Measurements from ENCODE around the gene MAN1C1.

The MAN1C1 gene

DNA sequence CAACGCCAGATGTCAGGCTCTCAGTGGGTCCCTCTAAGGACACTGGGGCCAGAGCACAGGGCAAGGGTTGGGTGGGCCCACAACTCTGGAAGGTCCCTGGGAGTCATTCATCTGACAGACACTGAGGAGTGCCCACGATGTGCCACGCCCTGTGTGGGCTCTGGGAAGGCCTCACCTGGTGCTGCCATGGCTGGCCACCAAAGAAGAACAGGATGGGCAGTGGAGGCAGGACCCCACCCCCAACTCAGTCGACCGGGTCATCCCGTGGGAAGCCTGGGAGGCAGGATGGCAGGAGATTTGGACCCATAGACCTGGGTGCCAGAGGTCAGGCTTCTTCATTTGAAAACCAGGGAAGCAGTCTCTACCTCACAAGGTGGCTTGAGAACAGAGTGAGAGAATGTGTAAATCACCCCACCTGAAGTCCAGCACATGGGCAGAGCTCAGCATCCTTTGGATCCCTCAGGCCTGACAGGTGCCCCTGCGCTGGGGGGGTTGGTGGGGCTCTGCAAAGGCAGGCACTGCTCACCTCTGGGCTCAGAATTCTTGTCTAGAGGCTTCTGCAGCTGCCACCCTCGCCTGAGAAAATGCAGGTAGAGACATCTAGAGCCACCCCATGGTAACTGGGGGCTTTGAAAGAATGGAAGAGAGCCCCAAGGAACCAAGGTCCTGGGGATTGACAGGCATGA, 182.2 kb downstream of the MAN1C1 start:
- H3K36me3 ChIP-seq (ENCODE audit: insufficient read depth, low read length) = no peaks in the 10 kb centered on the region
- no peak overlapping the region for H3K9ac ChIP-seq (ENCODE audit: low read depth, low read length)
- H3K27me3 ChIP-seq (ENCODE audit: insufficient read depth, low read length) = peaks cover 5% of the 10 kb centered on the region; the same call in 1 of the 2 replicates
- H3K4me3 ChIP-seq (ENCODE audit: low read length) = no peak overlapping the region
- H3K4me1 ChIP-seq (ENCODE audit: insufficient read depth, low read length) = peaks cover 14% of the 10 kb centered on the region
- WGBS = 88% methylated on average over 8 of the region's 8 CpGs
- H3K27ac ChIP-seq (ENCODE audit: low read depth, low read length) = no peak overlapping the region
- H3K9me3 ChIP-seq (ENCODE audit: insufficient read depth, low read depth, low read length) = no peaks in the 10 kb centered on the region

DNA sequence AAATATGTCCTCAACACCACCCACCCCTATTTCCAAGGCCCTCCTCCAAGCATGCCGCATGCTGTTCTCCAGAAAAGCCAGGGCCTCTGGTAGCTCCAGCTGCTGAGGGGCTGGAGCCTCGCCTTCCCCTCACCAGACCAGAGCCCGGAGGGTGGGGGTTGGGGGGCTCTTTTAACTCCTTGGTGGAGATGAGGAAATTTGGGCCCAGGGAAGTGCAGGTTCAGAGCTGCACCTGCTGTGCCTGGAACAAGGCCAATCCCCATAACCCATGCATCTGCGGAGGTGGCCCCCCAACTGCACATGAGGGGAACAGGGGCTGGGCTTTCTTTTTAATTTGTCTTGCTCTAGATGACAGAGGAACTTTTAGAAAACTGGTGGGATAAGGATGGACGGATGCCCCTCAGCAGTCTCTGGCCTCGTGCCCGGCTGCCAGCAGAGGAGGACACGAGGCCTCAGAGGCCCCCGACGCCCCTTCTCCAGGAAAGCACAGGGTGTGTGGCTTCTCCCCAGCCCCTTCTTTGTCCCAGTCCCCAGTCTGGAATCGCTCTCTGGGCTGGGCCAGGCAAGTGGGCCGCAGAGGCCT, 182.9 kb downstream of the MAN1C1 start:
- Histone ChIP-seq H3K27me3 (ENCODE audit: insufficient read depth, low read length) (peaks cover 5% of the 10 kb centered on the region; the same call in 1 of the 2 replicates), H3K9me3 (ENCODE audit: insufficient read depth, low read depth, low read length) (no peaks in the 10 kb centered on the region), H3K36me3 (ENCODE audit: insufficient read depth, low read length) (no peaks in the 10 kb centered on the region), H3K27ac (ENCODE audit: low read depth, low read length) (peak overlapping the region; percentile 20; the same call in 1 of the 2 replicates), H3K4me1 (ENCODE audit: insufficient read depth, low read length) (peaks cover 18% of the 10 kb centered on the region), H3K9ac (ENCODE audit: low read depth, low read length) (peak overlapping the region; percentile 72), H3K4me3 (ENCODE audit: low read length) (peak overlapping the region; percentile 49)
- 43% methylated on average over 12 of the region's 12 CpGs for WGBS

DNA sequence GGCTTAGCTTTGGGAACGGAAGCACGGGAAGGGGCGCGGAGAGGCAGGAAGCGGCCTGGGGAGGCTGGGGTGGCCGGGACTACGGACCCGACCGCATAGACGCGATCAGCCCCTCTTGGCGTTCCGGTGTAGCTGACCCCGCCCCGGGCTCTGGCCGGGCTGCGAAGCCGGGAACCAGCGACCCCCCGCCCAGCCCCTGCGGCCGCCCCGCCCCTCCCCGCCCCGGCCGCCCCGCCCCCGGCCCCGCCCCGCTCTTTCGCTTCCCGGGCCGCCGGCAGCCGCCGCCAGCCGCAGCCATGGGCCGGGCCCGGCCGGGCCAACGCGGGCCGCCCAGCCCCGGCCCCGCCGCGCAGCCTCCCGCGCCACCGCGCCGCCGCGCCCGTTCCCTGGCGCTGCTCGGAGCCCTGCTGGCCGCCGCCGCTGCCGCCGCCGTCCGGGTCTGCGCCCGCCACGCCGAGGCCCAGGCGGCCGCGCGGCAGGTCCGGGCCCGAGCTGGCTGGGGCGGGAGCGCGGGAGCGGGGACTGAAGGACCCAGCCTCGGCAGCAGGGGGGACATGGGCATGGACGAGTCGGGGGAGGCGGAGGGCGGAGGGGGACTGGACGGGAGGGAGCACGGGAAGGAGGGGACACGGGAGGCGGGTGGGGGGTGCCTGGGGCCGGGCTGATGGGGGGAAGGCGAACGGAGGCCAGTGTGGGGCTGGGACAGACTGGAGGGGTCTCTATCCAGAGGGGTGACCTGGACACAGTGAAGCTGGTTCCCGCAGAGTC, 183.5 kb downstream of the MAN1C1 start, which contains the start of gene SELENON:
TSS of gene SELENON (plus strand) at position 259 of the 768 bp plus-strand sequence. CDS start at position 297, 38 bp downstream.
- WGBS = under 1% methylated on average over 84 of the region's 91 CpGs
- peak within 1 kb of the TSS; percentile 67 for H3K4me3 ChIP-seq (ENCODE audit: low read length)
- H3K36me3 ChIP-seq (ENCODE audit: insufficient read depth, low read length) = peaks cover 4% of the 10 kb centered on the region
- H3K27me3 ChIP-seq (ENCODE audit: insufficient read depth, low read length) = peaks cover 5% of the 10 kb centered on the region; the same call in 1 of the 2 replicates
- H3K9me3 ChIP-seq (ENCODE audit: insufficient read depth, low read depth, low read length) = no peaks in the 10 kb centered on the region
- peak within 1 kb of the TSS; percentile 20; the same call in 1 of the 2 replicates for H3K27ac ChIP-seq (ENCODE audit: low read depth, low read length)
- H3K4me1 ChIP-seq (ENCODE audit: insufficient read depth, low read length) = peaks cover 18% of the 10 kb centered on the region
- H3K9ac ChIP-seq (ENCODE audit: low read depth, low read length) = peak within 1 kb of the TSS; percentile 72

DNA sequence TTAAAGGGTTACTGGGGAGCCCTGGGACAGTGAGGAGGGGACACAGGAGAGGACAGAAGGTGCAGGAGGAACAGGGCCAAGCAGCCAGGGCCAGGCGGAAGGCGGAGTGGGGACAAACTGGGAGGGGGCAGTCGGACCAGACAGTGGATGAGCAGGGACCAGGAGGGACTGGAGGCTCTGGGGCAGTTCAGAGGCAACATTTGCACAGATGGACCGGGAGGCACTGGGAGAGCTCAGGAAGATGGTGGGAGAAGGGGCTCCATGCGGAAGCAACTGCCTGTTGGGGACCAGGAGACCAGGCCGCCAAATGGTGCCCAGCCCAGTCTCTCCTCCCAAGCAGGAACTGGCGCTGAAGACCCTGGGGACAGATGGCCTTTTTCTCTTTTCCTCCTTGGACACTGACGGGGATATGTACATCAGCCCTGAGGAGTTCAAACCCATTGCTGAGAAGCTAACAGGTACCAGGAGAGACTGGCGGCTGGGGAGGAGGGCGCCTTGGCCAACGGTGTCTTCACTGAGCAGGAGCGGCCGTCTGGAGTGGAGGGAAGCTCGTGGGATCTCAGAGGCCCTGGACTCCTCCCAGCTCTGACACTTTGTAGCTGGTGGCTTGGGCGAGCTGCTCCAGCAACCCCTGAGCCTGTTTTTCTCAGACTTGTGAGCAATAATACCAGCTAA, 184.2 kb downstream of the MAN1C1 start:
- peak overlapping the region; percentile 59; the same call in 1 of the 2 replicates for H3K9ac ChIP-seq (ENCODE audit: low read depth, low read length)

DNA sequence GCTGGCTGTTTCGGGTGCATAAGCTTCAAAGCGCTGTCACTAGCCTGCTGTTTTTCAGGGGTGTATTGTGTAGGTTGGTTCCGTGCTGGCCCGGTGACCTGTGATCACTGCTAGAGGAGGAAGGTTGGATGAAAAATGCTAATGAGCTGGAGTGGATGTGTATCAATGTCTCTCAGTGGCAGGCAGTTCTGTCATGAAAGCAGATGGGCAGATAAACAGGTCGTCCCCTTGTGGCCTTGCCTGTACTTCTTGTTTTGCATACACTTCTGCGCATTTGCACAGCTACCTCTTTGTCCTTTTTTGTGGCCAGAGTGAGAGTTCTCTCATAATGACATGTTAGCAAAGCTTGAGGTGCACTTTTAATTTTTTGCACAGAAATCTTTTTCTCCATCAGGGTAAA, 186.3 kb downstream of the MAN1C1 start:
- 88% methylated on average over 6 of the region's 6 CpGs for WGBS
- Histone ChIP-seq H3K9me3 (ENCODE audit: insufficient read depth, low read depth, low read length) (no peaks in the 10 kb centered on the region), H3K4me3 (ENCODE audit: low read length) (no peak overlapping the region), H3K27me3 (ENCODE audit: insufficient read depth, low read length) (peaks cover 5% of the 10 kb centered on the region; the same call in 1 of the 2 replicates), H3K4me1 (ENCODE audit: insufficient read depth, low read length) (peaks cover 14% of the 10 kb centered on the region), H3K9ac (ENCODE audit: low read depth, low read length) (no peak overlapping the region), H3K27ac (ENCODE audit: low read depth, low read length) (no peak overlapping the region), H3K36me3 (ENCODE audit: insufficient read depth, low read length) (peaks cover 26% of the 10 kb centered on the region)

More for the DNA sequence above, 184.2 kb downstream of the MAN1C1 start:
- Histone ChIP-seq H3K36me3 (ENCODE audit: insufficient read depth, low read length) (peaks cover 11% of the 10 kb centered on the region), H3K27ac (ENCODE audit: low read depth, low read length) (no peak overlapping the region), H3K9me3 (ENCODE audit: insufficient read depth, low read depth, low read length) (no peaks in the 10 kb centered on the region), H3K27me3 (ENCODE audit: insufficient read depth, low read length) (peaks cover 5% of the 10 kb centered on the region; the same call in 1 of the 2 replicates), H3K4me1 (ENCODE audit: insufficient read depth, low read length) (peaks cover 18% of the 10 kb centered on the region), H3K4me3 (ENCODE audit: low read length) (peak overlapping the region; percentile 67)
- WGBS = 77% methylated on average over 15 of the region's 15 CpGs

DNA sequence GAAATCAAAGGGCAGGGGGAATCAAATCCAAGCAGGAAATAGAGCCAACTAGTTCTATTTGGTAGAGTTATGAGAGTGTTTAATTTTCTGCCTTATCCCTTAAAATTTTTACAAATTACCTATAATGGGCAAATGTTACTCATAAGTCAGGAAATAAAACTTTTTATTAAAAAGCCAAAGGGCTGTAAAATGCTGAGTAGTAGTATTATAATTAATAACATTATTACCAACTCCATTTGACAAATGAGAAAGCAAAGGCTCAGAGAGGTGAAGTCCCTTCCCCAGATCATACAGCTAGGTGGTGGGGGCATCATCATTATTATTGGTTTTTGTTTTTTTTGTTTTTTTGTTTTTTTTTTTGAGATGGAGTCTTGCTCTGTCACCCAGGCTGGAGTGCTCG, 186.8 kb downstream of the MAN1C1 start:
- H3K27me3 ChIP-seq (ENCODE audit: insufficient read depth, low read length) = peaks cover 5% of the 10 kb centered on the region; the same call in 1 of the 2 replicates
- H3K36me3 ChIP-seq (ENCODE audit: insufficient read depth, low read length) = peaks cover 26% of the 10 kb centered on the region
- 91% methylated on average over 1 of the region's 1 CpG for WGBS
- no peaks in the 10 kb centered on the region for H3K9me3 ChIP-seq (ENCODE audit: insufficient read depth, low read depth, low read length)
- H3K9ac ChIP-seq (ENCODE audit: low read depth, low read length) = no peak overlapping the region
- no peak overlapping the region for H3K27ac ChIP-seq (ENCODE audit: low read depth, low read length)
- H3K4me3 ChIP-seq (ENCODE audit: low read length) = no peak overlapping the region
- peaks cover 14% of the 10 kb centered on the region for H3K4me1 ChIP-seq (ENCODE audit: insufficient read depth, low read length)

DNA sequence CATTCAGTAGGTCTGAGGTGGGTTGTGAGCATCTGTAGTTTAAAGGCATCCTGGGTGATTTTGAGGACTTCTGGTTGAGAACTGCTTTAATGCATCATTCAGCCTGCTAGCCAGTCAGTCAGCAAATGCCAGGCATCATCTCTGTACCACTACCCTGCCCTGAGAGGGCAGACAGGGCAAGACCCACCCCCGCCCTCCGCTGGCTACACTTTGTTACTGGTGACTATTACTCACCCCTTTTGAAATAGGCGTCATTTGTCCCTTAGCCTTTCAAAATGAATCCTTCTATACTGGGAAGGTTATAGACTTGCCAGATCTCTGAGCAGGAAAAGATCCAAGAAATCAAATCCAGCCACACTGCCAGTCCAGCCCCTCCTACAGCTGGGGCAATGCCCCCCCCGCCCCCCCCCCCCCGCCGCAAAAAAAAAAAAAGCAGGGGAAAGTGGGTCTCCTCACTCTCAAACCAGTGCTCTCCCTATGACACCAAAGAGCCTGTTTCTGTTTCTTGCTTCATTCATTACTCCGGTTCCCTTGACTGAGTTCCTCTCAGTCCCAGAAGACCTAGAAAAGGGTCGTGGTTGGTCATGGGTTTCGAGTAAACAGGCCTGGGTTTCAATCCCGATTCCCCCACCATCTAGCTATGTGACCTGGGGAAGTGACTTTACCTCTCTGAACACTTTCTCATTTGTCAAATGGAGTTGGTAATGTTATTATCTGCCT, 187.8 kb downstream of the MAN1C1 start:
- no peak overlapping the region for H3K27ac ChIP-seq (ENCODE audit: low read depth, low read length)
- H3K4me1 ChIP-seq (ENCODE audit: insufficient read depth, low read length) = peaks cover 13% of the 10 kb centered on the region
- peaks cover 2% of the 10 kb centered on the region; the same call in 1 of the 2 replicates for H3K27me3 ChIP-seq (ENCODE audit: insufficient read depth, low read length)
- H3K9ac ChIP-seq (ENCODE audit: low read depth, low read length) = no peak overlapping the region
- WGBS = 87% methylated on average over 7 of the region's 10 CpGs
- no peaks in the 10 kb centered on the region for H3K9me3 ChIP-seq (ENCODE audit: insufficient read depth, low read depth, low read length)
- no peak overlapping the region for H3K4me3 ChIP-seq (ENCODE audit: low read length)
- H3K36me3 ChIP-seq (ENCODE audit: insufficient read depth, low read length) = peaks cover 31% of the 10 kb centered on the region

DNA sequence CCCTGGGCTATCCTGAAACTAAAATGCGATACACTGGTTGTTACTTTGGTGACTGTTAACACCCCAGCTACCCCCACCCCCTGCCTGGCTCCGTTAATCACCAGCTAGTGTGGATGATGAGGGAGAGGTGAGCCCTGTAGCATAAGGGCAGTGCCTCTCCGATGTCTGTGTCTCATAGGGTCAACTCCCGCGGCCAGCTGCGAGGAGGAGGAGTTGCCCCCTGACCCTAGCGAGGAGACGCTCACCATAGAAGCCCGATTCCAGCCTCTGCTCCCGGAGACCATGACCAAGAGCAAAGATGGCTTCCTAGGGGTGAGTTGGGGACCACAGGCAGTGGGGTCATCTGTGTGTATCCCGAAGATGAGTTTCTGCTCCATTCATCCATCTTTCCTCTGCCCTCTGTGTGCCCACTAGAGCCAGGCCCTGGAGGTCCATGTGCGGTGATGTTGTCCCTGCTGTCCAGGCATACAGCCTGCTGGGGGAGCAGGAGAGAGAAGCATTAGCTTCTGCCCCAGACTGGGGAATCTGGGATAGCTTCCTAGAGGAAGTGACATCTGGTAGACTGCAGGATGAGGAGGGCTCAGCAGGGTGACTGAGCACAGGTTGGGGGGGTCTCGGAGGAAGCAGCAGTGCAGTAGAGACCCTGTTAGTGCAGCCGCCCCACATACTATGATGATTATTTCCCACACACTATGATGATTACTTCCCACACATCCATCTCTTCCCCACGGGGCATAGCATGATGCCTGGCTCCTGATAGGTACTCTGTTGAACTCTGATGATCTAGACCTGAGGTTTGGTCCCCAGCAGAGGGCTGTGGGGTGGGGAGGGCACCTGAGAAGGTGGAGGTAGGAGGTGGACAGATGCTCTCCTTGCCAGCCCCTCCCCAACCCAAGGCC, 188.6 kb downstream of the MAN1C1 start:
- Histone ChIP-seq H3K9ac (ENCODE audit: low read depth, low read length) (no peak overlapping the region), H3K4me1 (ENCODE audit: insufficient read depth, low read length) (peaks cover 9% of the 10 kb centered on the region; the same call in 1 of the 2 replicates), H3K27ac (ENCODE audit: low read depth, low read length) (no peak overlapping the region), H3K27me3 (ENCODE audit: insufficient read depth, low read length) (no peaks in the 10 kb centered on the region), H3K4me3 (ENCODE audit: low read length) (no peak overlapping the region), H3K36me3 (ENCODE audit: insufficient read depth, low read length) (peaks cover 37% of the 10 kb centered on the region), H3K9me3 (ENCODE audit: insufficient read depth, low read depth, low read length) (no peaks in the 10 kb centered on the region)
- WGBS = 96% methylated on average over 15 of the region's 15 CpGs

DNA sequence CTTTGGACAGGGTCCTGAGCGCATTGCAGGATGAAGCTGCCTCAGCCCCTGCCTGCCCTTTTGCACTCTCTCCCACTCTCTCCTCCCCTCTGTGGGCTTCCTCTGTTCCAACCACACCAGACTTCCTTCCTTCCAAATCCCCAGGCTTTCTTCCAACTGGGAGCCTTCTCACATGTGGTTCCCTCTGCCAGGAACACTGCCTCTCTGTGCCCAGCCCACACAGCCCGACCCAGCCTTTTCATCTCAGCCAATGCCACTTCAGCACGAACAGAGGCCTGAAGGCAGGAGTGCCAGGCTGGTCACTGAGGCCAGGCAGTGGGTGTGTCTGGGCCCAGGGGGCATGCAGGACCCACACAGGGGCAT, 189.3 kb downstream of the MAN1C1 start:
- no peak overlapping the region for H3K4me3 ChIP-seq (ENCODE audit: low read length)
- no peaks in the 10 kb centered on the region for H3K27me3 ChIP-seq (ENCODE audit: insufficient read depth, low read length)
- H3K36me3 ChIP-seq (ENCODE audit: insufficient read depth, low read length) = peaks cover 37% of the 10 kb centered on the region
- peaks cover 6% of the 10 kb centered on the region; the same call in 1 of the 2 replicates for H3K4me1 ChIP-seq (ENCODE audit: insufficient read depth, low read length)
- H3K9me3 ChIP-seq (ENCODE audit: insufficient read depth, low read depth, low read length) = no peaks in the 10 kb centered on the region
- 92% methylated on average over 3 of the region's 3 CpGs for WGBS
- H3K27ac ChIP-seq (ENCODE audit: low read depth, low read length) = no peak overlapping the region
- H3K9ac ChIP-seq (ENCODE audit: low read depth, low read length) = no peak overlapping the region
